Endodermal cell (in vitro differentiated cells): ENCODE data around the gene CNIH4. TPM values are rescaled to one million over a fixed set of nuclear protein-coding genes. Genes with fewer than 3 reads are reported as not detected.

Experiments used
- DNase-seq: peaks from one replicate; pipeline ENCODE4 v3.0.0-alpha.2; 2017
- H3K27ac ChIP-seq: 2 replicates; pipeline ENCODE4 v1.5.1; 2013; ENCODE audit warnings: mild to moderate bottlenecking, low read depth, low read length, moderate library complexity
- H3K27me3 ChIP-seq: 2 replicates; pipeline ENCODE4 v1.6.1; 2013; ENCODE audit warnings: mild to moderate bottlenecking, low read length, moderate library complexity; ENCODE audit not compliant: insufficient read depth, control insufficient read depth, poor library complexity, severe bottlenecking
- H3K36me3 ChIP-seq: 2 replicates; pipeline ENCODE4 v1.7.0; 2013; ENCODE audit warnings: mild to moderate bottlenecking, low read length, moderate library complexity; ENCODE audit not compliant: control insufficient read depth, insufficient read depth
- H3K4me1 ChIP-seq: one replicate; pipeline ENCODE4 v1.7.0; 2013; ENCODE audit warnings: low read length; ENCODE audit not compliant: control insufficient read depth, insufficient read depth
- H3K4me3 ChIP-seq: 2 replicates; pipeline ENCODE4 v1.5.1; 2013; ENCODE audit warnings: mild to moderate bottlenecking, low read length, moderate library complexity
- H3K9ac ChIP-seq: 2 replicates; pipeline ENCODE4 v1.6.1; 2013; ENCODE audit warnings: mild to moderate bottlenecking, low read length, moderate library complexity; ENCODE audit not compliant: poor library complexity, severe bottlenecking; ENCODE audit errors: extremely low read depth
- H3K9me3 ChIP-seq: 2 replicates; pipeline ENCODE4 v1.6.1; 2013; ENCODE audit warnings: mild to moderate bottlenecking, low read length, moderate library complexity; ENCODE audit not compliant: control insufficient read depth
- H3K27ac Mint-ChIP-seq: 2 replicates; pipeline ENCODE4 v1.8.0; 2020; ENCODE audit warnings: mixed read lengths
- H3K27me3 Mint-ChIP-seq: 2 replicates; pipeline ENCODE4 v1.8.0; 2021; ENCODE audit warnings: mild to moderate bottlenecking, mixed read lengths; ENCODE audit not compliant: insufficient read depth
- H3K36me3 Mint-ChIP-seq: 2 replicates; pipeline ENCODE4 v1.8.0; 2020; ENCODE audit warnings: low read depth, mixed read lengths
- H3K4me1 Mint-ChIP-seq: 2 replicates; pipeline ENCODE4 v1.8.0; 2020; ENCODE audit warnings: mixed read lengths
- H3K4me3 Mint-ChIP-seq: 2 replicates; pipeline ENCODE4 v1.8.0; 2020; ENCODE audit warnings: mild to moderate bottlenecking, moderate library complexity, mixed read lengths
- H3K9me3 Mint-ChIP-seq: 2 replicates; pipeline ENCODE4 v1.8.0; 2020; ENCODE audit warnings: mild to moderate bottlenecking, mixed read lengths
- WGBS, 2 experiments: methylation state at CpG; one replicate each; pipeline versions ENCODE4 v1.1.5 to v1.1.7; 2013; ENCODE audit warnings: missing lambda C conversion rate in 2 of 2, mixed read lengths in 1 of 2; ENCODE audit not compliant: insufficient coverage in 1 of 2, insufficient read length in 1 of 2; 5-methylcytosine and 5-hydroxymethylcytosine counted together
- total RNA-seq, 2 donors: library from RNA; stranded (reverse); fragmentation: NEBNext Ultra II Directional in 1 of 2; extraction: Animal tissue kit (Norgen Biotek cat#: 25700) in 1 of 2; gene quantifications; 2 replicates in 1 of 2; 3 replicates in 1 of 2; pipeline ENCODE4 v1.2.1, GENCODE V29; 2021
- TF ChIP-seq, protein P1 (sequence below): fragments of 200-600 bp; sonication (generic); conservative IDR thresholded peaks from 2 replicates; pipeline ENCODE4 v1.5.0; 2021; ENCODE audit warnings: antibody characterized with exemption, mild to moderate bottlenecking

Gene CNIH4
- total RNA-seq, 2 donors from 2014 or later, result 63.7 to 67.8 TPM

DNA sequence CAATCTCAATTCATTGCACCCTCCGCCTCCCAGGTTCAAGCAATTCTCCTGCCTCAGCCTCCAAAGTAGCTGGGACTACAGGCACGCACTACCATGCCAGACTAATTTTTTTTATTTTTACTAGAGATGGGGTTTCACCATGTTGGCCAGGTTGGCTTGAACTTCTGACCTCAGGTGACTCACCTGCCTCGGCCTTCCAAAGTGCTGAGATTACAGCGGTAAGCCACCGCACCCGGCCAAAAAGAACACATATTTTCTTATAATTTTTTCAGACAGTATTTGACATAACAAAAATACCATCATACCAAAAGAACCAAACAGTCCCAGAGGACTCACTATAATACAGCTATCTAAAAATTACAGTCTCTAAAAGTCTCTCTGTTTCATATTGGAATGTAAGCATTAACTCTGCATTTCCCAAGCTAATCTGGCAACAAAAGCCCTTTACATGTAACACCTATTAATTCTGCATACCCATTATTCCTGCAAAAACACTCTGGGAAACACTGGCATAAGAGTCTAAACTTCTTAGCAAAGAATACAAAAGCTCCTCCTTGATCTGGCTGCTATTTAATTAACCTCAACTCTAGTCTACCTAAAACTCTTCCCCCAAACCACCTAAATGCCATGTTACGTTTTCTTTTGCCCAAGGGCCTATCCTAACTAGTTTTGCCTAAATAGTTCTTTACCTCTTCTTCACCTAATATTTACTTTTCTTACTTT, 51.1 kb downstream of the CNIH4 start:
- Mint-ChIP-seq H3K4me1 (peaks cover 1% of the 10 kb centered on the region), H3K36me3 (peaks cover 70% of the 10 kb centered on the region), H3K27ac (no peak overlapping the region), H3K9me3 (no peaks in the 10 kb centered on the region), H3K27me3 (no peaks in the 10 kb centered on the region), H3K4me3 (no peak overlapping the region)
- H3K9ac ChIP-seq, result no peak overlapping the region
- no peak overlapping the region for H3K4me3 ChIP-seq
- TF ChIP-seq, protein P1, sequence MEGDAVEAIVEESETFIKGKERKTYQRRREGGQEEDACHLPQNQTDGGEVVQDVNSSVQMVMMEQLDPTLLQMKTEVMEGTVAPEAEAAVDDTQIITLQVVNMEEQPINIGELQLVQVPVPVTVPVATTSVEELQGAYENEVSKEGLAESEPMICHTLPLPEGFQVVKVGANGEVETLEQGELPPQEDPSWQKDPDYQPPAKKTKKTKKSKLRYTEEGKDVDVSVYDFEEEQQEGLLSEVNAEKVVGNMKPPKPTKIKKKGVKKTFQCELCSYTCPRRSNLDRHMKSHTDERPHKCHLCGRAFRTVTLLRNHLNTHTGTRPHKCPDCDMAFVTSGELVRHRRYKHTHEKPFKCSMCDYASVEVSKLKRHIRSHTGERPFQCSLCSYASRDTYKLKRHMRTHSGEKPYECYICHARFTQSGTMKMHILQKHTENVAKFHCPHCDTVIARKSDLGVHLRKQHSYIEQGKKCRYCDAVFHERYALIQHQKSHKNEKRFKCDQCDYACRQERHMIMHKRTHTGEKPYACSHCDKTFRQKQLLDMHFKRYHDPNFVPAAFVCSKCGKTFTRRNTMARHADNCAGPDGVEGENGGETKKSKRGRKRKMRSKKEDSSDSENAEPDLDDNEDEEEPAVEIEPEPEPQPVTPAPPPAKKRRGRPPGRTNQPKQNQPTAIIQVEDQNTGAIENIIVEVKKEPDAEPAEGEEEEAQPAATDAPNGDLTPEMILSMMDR, result no peak
- no peaks in the 10 kb centered on the region for H3K27me3 ChIP-seq
- no peaks in the 10 kb centered on the region for H3K9me3 ChIP-seq
- peaks cover 76% of the 10 kb centered on the region for H3K36me3 ChIP-seq
- DNase-seq, result no peak
- H3K27ac ChIP-seq, result no peak overlapping the region
- peaks cover 3% of the 10 kb centered on the region for H3K4me1 ChIP-seq
- 88 to 98% methylated on average over 5 to 7 of the region's 7 CpGs for WGBS, 2 experiments

DNA sequence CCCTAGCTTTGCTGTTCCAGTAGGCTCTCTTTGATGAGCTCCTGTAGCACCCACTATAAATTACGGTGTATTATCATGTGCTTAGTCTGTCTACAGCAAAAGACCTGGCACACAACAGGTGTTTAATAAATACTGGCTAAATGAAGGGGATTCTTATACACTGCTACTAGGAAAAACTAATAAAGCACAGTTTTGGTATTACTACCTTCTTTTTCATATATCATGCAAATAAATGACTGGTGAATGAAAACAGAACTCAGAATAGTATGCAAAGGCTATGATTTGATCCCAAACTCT, 51.6 kb downstream of the CNIH4 start:
- H3K4me3 Mint-ChIP-seq, result no peak overlapping the region
- 100% methylated on average over 1 of the region's 1 CpG; no CpG with 5 or more reads in 1 of the 2 experiments for WGBS, 2 experiments
- Histone ChIP-seq H3K27ac (no peak overlapping the region), H3K36me3 (peaks cover 79% of the 10 kb centered on the region), H3K9me3 (no peaks in the 10 kb centered on the region), H3K4me1 (peaks cover 3% of the 10 kb centered on the region), H3K4me3 (no peak overlapping the region), H3K27me3 (no peaks in the 10 kb centered on the region), H3K9ac (no peak overlapping the region)
- H3K27ac Mint-ChIP-seq, result no peak overlapping the region
- TF ChIP-seq, protein P1, result no peak
- no peaks in the 10 kb centered on the region for H3K27me3 Mint-ChIP-seq
- no peaks in the 10 kb centered on the region for H3K9me3 Mint-ChIP-seq
- DNase-seq, result no peak
- peaks cover 72% of the 10 kb centered on the region for H3K36me3 Mint-ChIP-seq
- H3K4me1 Mint-ChIP-seq, result peaks cover 1% of the 10 kb centered on the region

DNA sequence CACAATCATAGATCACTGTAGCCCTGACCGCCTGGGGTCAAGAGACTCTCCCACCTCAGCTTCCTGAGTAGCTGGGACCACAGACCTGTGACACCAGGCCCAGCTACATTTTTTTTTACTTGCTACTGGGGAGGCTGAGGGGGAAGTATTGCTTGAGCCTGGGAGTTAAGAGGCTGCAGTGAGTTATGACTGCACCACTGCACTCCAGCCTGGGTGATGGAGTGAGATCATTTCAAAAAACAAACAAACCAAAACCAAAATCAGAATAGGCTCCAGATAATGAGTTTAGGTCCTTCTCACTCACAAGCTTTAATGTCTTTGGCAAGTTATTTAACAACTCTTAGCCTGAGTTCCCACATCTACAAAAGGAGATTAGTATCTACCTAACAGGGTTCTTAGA, 55.1 kb downstream of the CNIH4 start:
- WGBS, 2 experiments, result 94% methylated on average over 1 of the region's 1 CpG; no CpG with 5 or more reads in 1 of the 2 experiments
- no peak for DNase-seq
- H3K4me3 ChIP-seq, result no peak overlapping the region
- no peaks in the 10 kb centered on the region for H3K9me3 Mint-ChIP-seq
- no peak overlapping the region for H3K27ac ChIP-seq
- H3K4me3 Mint-ChIP-seq, result no peak overlapping the region
- H3K4me1 Mint-ChIP-seq, result peaks cover 1% of the 10 kb centered on the region
- H3K36me3 ChIP-seq, result peaks cover 79% of the 10 kb centered on the region
- H3K36me3 Mint-ChIP-seq, result peaks cover 64% of the 10 kb centered on the region
- H3K4me1 ChIP-seq, result no peaks in the 10 kb centered on the region
- TF ChIP-seq, protein P1, result no peak
- no peak overlapping the region for H3K9ac ChIP-seq
- H3K27ac Mint-ChIP-seq, result peak overlapping the region; percentile 58
- no peaks in the 10 kb centered on the region for H3K27me3 Mint-ChIP-seq
- H3K27me3 ChIP-seq, result no peaks in the 10 kb centered on the region
- peaks cover 2% of the 10 kb centered on the region for H3K9me3 ChIP-seq
